Activated CD4-positive, alpha-beta T cell treated with anti-CD3 and anti-CD28 coated beads, Interleukin-2, Interleukin-4, amounts not matched to agents 100 ng/mL and 50 ng/mL, durations not matched to agents 16 hours and 8 hours (primary cell): ENCODE data around the gene KAT8.
"Not testable (repeated sequence)": the region's sequence is repeated elsewhere in the genome, so short reads cannot be mapped to it uniquely, and the experiment has no call there.

Source experiments
- DNase-seq: peaks from one replicate; pipeline ENCODE4 v3.0.0-alpha.2; 2020; ENCODE audit warnings: low spot score

The KAT8 gene

DNA sequence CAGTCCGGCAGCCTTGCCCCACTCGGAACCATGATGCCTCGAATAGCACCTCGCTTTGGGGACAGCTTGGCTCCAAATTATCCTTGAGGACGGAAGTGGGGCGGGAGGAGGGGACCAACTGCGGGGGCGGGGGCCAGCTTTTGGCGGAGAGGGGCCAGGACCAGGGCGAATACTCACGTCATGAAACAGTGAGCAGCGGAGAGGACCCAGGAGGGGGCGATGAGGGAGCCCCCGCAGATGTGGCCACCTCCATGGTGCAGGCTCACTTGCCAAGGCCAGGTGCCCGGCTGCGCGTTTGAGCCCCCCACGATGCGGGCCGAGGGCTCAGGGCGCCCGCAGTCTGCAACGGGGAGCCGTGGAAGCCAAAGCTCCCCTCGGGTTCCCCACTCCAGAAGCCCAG is 31.4 kb downstream of the KAT8 start:
- DNase-seq, result no peak

DNA sequence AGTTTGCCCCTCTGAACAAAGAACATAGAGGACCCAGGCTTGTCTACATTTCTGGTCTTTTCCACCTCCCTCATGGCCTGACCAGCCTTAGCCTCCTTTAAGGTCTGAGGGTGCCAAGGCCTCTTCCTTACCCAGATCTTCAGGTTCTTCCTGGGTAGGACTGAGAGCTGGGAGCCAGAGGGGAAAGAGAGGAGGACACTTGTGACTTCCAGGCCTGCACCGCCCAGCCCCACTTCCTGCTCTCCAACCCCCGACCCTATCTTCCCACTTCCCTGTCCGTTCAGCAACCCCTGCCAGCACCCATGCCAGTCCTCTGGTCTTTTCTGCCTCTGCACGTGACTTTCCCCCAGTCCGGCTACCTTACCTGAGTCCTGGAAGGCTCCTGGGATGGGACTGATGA is 31.9 kb downstream of the KAT8 start:
- no peak for DNase-seq

DNA sequence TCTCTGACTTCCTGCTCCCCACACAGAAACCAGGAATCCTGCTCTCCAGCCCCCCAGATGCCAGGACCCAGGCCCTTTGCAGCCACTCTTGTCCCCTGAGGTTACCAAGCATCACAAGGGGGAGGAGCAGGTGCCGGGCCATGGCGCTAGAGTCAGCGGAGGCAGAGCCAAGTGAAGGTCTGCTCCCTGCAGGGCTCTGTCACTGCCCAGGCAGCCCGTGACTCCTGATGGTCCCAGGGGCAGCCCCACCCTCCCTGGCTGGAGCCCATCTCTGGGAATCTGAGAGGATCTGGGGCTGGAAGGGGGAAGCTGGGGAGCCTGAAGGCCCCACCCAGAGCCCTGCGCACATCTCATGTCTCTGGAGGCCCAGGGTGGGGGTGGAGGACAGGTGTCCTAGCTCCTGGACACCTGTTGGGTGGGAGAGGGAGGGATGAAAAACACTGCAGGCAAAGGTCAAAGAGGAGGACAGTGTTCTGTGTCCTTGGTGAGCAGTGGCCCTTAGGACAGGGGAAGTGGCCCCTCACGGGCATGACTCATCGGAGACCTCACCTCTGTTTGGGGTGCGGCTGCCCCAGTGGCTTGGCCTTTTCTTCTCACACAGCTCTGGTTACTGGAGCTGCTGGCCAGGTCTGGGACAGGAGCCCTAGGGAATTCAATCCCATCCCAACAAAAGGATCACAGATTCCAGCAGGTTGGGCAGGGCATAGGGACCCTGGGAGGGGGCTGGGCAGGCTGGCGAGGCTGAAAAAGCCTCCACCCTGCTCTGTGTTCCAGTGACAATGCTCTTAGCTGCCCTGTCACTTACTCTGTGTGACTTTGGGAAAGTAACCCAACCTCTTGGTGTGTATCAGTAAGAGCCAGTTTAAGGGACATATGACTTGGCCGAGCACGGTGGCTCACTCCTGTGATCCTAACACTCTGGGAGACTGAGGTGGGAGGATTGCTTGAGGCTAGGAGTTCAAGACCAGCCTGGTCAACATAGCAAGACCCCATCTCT is 32.7 kb downstream of the KAT8 start, which contains the start of gene PRSS36:
TSS of gene PRSS36 (minus strand) at position 173 of the 997 bp plus-strand sequence. CDS start at position 142, 31 bp downstream.
- no peak for DNase-seq

DNA sequence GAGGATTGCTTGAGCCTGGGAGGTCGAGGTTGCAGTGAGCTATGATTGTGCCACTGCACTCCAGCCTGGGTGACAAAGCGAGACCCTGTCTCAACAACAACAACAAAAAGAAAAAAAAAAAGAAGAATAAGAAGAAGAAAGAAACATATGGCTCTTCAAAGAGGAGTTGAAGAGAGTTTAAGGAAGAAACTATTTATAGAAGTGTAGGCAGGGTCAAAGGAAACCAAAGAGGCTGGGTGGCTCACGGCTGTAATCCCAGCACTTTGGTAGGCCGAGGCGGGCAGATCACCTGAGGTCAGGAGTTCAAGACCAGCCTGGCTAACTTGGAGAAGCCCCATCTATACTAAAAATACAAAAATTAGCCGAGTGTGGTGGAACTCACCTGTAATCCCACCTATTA is 33.5 kb downstream of the KAT8 start:
- DNase-seq, result not testable (repeated sequence)

DNA sequence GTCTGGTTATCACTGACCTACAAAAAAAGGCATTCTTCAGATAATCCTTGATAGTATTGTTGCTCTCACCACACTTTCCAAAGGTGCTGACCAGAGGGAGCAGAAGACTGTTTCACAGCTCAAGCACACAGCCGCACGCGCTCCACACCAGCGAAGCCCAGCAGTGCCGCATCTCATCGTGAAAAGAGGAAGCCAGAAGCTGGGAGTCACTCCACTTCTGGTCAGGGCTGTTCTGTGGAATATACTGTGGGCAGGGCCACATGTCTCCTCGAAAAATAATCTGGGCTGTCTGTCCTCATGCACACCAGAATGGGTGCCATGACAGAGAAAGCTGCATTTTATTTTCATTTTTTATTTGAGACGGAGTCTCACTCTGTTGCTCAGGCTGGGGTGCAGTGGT is 39.7 kb downstream of the KAT8 start:
- DNase-seq, result no peak

DNA sequence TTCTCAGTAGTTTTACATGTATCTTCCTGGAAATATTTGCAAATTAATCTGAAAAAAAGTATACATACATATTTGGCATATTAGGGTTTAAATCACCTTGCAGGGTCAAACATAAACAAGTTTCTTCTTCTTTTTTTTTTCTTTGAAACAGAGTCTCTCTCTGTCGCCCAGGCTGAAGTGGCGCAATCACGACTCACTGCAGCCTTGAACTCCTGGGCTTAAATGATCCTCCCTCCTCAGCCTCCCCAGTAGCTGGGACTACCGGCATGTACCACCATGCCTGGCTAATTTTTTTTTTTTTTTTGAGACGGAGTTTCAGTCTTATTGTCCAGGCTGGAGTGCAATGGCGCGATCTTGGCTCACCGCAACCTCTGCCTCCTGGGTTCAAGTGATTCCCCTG is 49.9 kb downstream of the KAT8 start:
- DNase-seq, result no peak

DNA sequence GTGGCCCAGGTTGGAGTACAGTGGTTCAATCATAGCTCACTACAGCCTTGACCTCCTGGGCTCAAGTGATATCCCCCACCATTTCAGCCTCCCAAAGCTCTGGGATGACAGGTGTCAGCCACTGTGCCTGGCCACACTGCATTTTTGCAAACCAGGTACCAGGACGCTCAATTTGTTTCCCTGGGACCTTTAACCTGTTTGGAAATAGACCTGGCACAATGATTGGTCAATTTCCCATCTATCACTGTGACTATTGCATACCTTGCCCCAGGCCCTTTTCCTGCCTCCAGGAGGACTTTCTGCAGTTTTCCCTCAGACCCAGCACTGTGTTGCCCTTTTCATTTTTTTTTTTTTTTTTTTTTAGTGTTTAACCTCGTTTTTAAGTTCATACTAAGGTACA is 51.4 kb downstream of the KAT8 start:
- no peak for DNase-seq

DNA sequence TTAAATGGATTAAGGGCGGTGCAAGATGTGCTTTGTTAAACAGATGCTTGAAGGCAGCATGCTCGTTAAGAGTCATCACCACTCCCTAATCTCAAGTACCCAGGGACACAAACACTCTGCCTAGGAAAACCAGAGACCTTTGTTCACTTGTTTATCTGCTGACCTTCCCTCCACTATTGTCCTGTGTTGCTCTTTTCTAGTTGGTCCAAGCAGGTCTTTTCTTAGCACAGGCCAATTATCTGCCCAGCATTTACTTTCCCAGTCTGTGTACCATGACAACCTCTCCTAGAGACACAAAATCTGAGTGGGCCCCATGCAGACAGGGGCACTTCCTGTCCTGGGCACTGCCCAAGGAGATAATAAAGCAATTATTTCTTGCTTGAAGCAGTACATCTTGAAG is 52.6 kb downstream of the KAT8 start:
- not testable (repeated sequence) for DNase-seq

DNA sequence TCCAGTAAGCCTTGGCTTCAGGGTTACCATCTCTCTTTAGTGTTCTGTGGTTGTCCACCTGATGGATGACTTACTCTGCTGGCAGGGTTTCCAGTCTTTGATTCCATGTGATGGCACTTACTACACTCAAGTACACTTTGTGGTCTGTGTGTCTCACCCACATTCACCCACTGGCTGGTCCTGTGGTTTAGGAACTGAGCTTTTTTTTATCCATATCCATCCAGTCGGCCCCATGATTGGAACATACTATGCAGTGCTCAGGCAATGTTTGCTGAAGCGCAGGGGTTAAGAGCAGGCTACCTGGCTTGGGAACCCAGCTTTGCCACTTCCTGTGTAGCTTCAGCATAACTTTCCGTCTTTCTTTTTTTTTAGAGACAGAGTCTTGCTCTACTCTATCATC is 59.7 kb downstream of the KAT8 start:
- peak; percentile 49 for DNase-seq

DNA sequence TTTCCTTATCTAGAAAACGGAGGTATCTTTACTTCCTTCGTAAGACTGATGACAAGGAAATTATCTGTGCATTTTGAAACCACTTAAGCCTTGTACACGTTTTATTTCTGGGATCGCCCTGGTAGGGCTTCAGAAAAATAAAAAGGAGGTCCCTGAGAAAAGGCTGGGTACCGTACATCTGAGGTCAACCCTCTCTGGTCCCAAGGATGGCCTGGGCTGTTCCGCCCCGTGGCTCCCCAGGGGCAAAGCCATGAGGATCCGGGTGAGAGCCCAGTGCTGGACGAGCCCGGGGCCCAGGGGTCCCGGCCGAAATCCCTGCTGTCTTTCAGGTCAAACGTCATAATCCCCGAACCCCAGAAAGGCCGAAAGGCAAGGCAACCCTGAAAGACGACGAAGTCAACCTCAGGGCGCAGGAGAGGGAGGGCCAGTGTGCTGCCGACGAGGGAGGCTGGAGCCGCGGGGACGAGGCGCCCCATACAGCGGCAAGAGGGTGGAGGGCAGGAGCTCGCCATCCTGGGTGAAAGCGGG is 61.8 kb downstream of the KAT8 start:
- no peak for DNase-seq

DNA sequence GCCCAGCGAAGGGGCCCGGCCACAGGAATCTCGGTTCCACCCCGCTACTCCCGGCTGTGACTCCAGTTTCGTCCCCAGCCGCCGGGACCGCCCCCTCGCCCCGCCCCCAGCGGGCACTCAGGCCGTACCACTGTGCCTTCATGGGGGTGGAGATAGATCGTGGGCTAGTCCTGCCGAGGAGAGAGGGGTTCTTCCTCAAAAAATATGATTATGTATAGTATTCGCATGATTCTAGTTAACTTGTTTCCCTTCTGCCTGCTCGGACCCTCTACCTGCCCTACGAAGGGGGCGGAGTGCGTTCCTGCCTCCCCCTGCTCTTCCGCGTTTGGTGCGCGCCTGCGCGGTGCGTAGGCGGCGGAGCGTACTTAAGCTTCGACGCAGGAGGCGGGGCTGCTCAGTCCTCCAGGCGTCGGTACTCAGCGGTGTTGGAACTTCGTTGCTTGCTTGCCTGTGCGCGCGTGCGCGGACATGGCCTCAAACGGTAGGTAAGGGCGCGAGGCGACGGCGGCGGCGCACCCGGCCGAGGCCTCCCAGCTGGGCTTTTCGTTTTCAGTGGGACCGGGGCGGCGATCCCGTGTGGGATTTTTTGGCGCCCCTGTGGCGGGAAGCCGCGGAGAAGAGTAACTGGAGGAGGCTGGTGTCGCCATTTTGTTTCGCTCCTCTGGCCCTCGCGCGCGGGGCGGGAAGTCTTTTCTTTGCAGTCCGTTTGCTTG is 62.4 kb downstream of the KAT8 start, which contains the start of gene FUS:
TSS of gene FUS (plus strand) at position 393 of the 713 bp plus-strand sequence. CDS start at position 469, 76 bp downstream.
- peak; percentile 91 for DNase-seq
